A549 (cell line): ENCODE results near the gene PGGHG.

Experiments
- CTCF ChIP-seq: fragments of >200 bp; sonication (Bioruptor Twin); formaldehyde crosslinking; IDR thresholded peaks from 3 replicates; pipeline ENCODE4 v1.5.1; 2016
- POLR2AphosphoS2 ChIP-seq: conservative IDR thresholded peaks from 2 replicates; pipeline ENCODE4 v1.6.1; 2012; ENCODE audit warnings: low read length, improper control_type of control experiment, inconsistent platforms

- TF ChIP-seq POLR2AphosphoS2: no peak
- TF ChIP-seq CTCF: no peak
These were observed 3.1 kb upstream of the PGGHG start for GRCh38 chr11:285894-286220.
